Esophagus squamous epithelium (tissue), 5 donors: ENCODE results near the gene PLGRKT. TPM values are rescaled to one million over a fixed set of nuclear protein-coding genes. Genes with fewer than 3 reads are reported as not detected.
"Not testable (repeated sequence)": the region's sequence is repeated elsewhere in the genome, so short reads cannot be mapped to it uniquely, and the experiment has no call there.

ENCODE experiments used
- DNase-seq: peaks from one replicate; lab custom pipeline; 2025; lab: John Stamatoyannopoulos, UW
- H3K27ac ChIP-seq, 4 donors: fragments of 200-600 bp; sonication (generic); one replicate each; pipeline ENCODE4 v1.5.1; 2016 to 2019; ENCODE audit warnings: mild to moderate bottlenecking in 1 of 4
- H3K27me3 ChIP-seq, 4 donors: fragments of 200-600 bp; sonication (generic); 1 replicate in 3 of 4; 2 replicates in 1 of 4; pipeline versions ENCODE4 v1.5.1 to v1.6.0; 2017 to 2021; ENCODE audit warnings: antibody characterized with exemption in 1 of 4
- H3K36me3 ChIP-seq, 3 donors: fragments of 200-600 bp; sonication (generic); one replicate each; pipeline ENCODE4 v1.5.1; 2016 to 2019
- H3K4me1 ChIP-seq, 3 donors: fragments of 200-600 bp; sonication (generic); one replicate each; pipeline ENCODE4 v1.5.1; 2017 to 2019
- H3K4me3 ChIP-seq, 4 donors: fragments of 200-600 bp; sonication (generic); 1 replicate in 3 of 4; 2 replicates in 1 of 4; pipeline ENCODE4 v1.5.1; 2016 to 2019; ENCODE audit warnings: mild to moderate bottlenecking in 2 of 4, moderate library complexity in 1 of 4
- H3K9me3 ChIP-seq, 3 donors: fragments of 200-600 bp; sonication (generic); one replicate each; pipeline ENCODE4 v1.5.1; 2016 to 2019
- CTCF ChIP-seq, 6 experiments: fragments of 450-650 bp in 4 of 6; fragments of 200-600 bp in 2 of 6; sonication (generic) in 2 of 6; IDR thresholded peaks; one replicate each; pipeline ENCODE4 v1.5.1; 2016 to 2019; ENCODE audit warnings: antibody characterized with exemption in 6 of 6, mild to moderate bottlenecking in 4 of 6, moderate library complexity in 4 of 6
- POLR2A ChIP-seq, 4 donors: fragments of 450-650 bp; IDR thresholded peaks; one replicate each; pipeline ENCODE4 v1.6.1; 2017; ENCODE audit warnings: antibody characterized with exemption in 4 of 4, mild to moderate bottlenecking in 4 of 4, moderate library complexity in 3 of 4
- WGBS, 2 donors: methylation state at CpG; one replicate each; pipeline ENCODE4 v1.1.5; 2018; 5-methylcytosine and 5-hydroxymethylcytosine counted together
- intact Hi-C: fragments of 100-400 bp; cut with DNase I; formaldehyde crosslinking; loops from one replicate; pipeline ENCODE4 v1.15.0; 2022
- total RNA-seq, 4 donors: library from RNA; depleted of rRNA; stranded (reverse); fragments of >200 nt; gene quantifications; one replicate each; pipeline ENCODE4 v1.1.0, GENCODE V29; 2016
- donor health status: DM: yes; HTN: yes; CAD: no.

The PLGRKT gene
- total RNA-seq, 4 donors from 2014 or later: 13.4 to 25.6 (median 20.0) TPM

- H3K27ac ChIP-seq: no peak overlapping the region
- TF ChIP-seq CTCF (IDR thresholded peaks at IDR 0.05) (no peak), POLR2A (IDR thresholded peaks at IDR 0.05) (no peak)
- intact Hi-C loops: no loop called here
- no peaks in the 10 kb centered on the region for H3K9me3 ChIP-seq
- no peak overlapping the region for H3K4me3 ChIP-seq
- H3K27me3 ChIP-seq: no peaks in the 10 kb centered on the region
- DNase-seq: no peak
- 87 to 90% methylated on average over 2 of the region's 2 CpGs for WGBS, 2 donors
- H3K36me3 ChIP-seq: peaks cover 0 to 22% (median 0%) of the 10 kb centered on the region in 3 donors
- H3K4me1 ChIP-seq: no peaks in the 10 kb centered on the region
Measured at GRCh38 chr9:5355817-5356216, 81.9 kb downstream of the PLGRKT start.

- Histone ChIP-seq H3K4me3 (no peak overlapping the region), H3K27ac (no peak overlapping the region), H3K4me1 (no peaks in the 10 kb centered on the region), H3K27me3 (no peaks in the 10 kb centered on the region), H3K9me3 (no peaks in the 10 kb centered on the region), H3K36me3 (peaks cover 0 to 16% (median 0%) of the 10 kb centered on the region in 3 donors)
- DNase-seq: no peak
- TF ChIP-seq POLR2A (IDR thresholded peaks at IDR 0.05): no peak
- no peak for TF ChIP-seq CTCF (IDR thresholded peaks at IDR 0.05)
- WGBS, 2 donors: 85 to 97% methylated on average over 1 of the region's 1 CpG
- intact Hi-C loops: no loop called here
Measured at GRCh38 chr9:5355226-5355625, 82.5 kb downstream of the PLGRKT start.

- DNase-seq: no peak
- Histone ChIP-seq H3K27ac (no peak overlapping the region), H3K4me3 (no peak overlapping the region), H3K9me3 (no peaks in the 10 kb centered on the region), H3K36me3 (peaks cover 0 to 11% (median 0%) of the 10 kb centered on the region in 3 donors), H3K4me1 (no peaks in the 10 kb centered on the region), H3K27me3 (no peaks in the 10 kb centered on the region)
- TF ChIP-seq POLR2A (IDR thresholded peaks at IDR 0.05) (no peak), CTCF (IDR thresholded peaks at IDR 0.05) (no peak)
- intact Hi-C loops: no loop called here
- 90 to 100% methylated on average over 2 of the region's 2 CpGs for WGBS, 2 donors
Measured at GRCh38 chr9:5354184-5354583, 83.5 kb downstream of the PLGRKT start.

- Histone ChIP-seq H3K27me3 (no peaks in the 10 kb centered on the region), H3K9me3 (no peaks in the 10 kb centered on the region), H3K4me1 (no peaks in the 10 kb centered on the region), H3K4me3 (no peak overlapping the region), H3K27ac (no peak overlapping the region), H3K36me3 (peaks cover 0 to 9% (median 0%) of the 10 kb centered on the region in 3 donors)
- TF ChIP-seq POLR2A (IDR thresholded peaks at IDR 0.05) (no peak), CTCF (IDR thresholded peaks at IDR 0.05) (no peak)
- intact Hi-C loops: no loop called here
- 59 to 76% methylated on average over 1 of the region's 1 CpG for WGBS, 2 donors
- DNase-seq: no peak
Measured at GRCh38 chr9:5352637-5353248, 85.0 kb downstream of the PLGRKT start.

GRCh38 chr9:5338992-5339981 is 98.4 kb downstream of the PLGRKT start, which contains the start of gene RLN1:
TSS of gene RLN1 (minus strand) at chr9:5339876. CDS start at chr9:5339746, 130 bp downstream.
- H3K4me1 ChIP-seq, H3K27me3 ChIP-seq, H3K36me3 ChIP-seq, intact Hi-C loops, H3K9me3 ChIP-seq, DNase-seq, H3K27ac ChIP-seq: not testable (repeated sequence)
- H3K4me3 ChIP-seq: peak within 1 kb of the TSS in 3 of 4 donors; percentile 14 to 48 (median 22)
- 34 to 48% methylated on average over 7 of the region's 50 CpGs for WGBS, 2 donors
